Measurements from ENCODE around the gene PLXNA4. TPM values are rescaled to one million over a fixed set of nuclear protein-coding genes. Genes with fewer than 3 reads are reported as not detected.
"Not testable (repeated sequence)": the region's sequence is repeated elsewhere in the genome, so short reads cannot be mapped to it uniquely, and the experiment has no call there.

Gene PLXNA4
- total RNA-seq, 1 donor from 2014 or later, result 21.7 TPM

GRCh38 chr7:132603220-132603833, 27.1 kb upstream of the PLXNA4 start:
- no peak overlapping the region for H3K27ac Mint-ChIP-seq (ENCODE audit: unreplicated experiment)
- no peak for TF ChIP-seq CTCF (conservative IDR thresholded peaks at IDR 0.05)
- no peak overlapping the region for H3K4me3 Mint-ChIP-seq
- no peaks in the 10 kb centered on the region for H3K36me3 Mint-ChIP-seq (ENCODE audit: low read depth)
- H3K4me1 Mint-ChIP-seq, result no peaks in the 10 kb centered on the region
- no peak for DNase-seq (ENCODE audit: low read depth, low spot score)
- no peaks in the 10 kb centered on the region for H3K9me3 Mint-ChIP-seq
- H3K27me3 Mint-ChIP-seq (ENCODE audit: low read depth), result no peaks in the 10 kb centered on the region

- Mint-ChIP-seq H3K9me3 (no peaks in the 10 kb centered on the region), H3K27ac (ENCODE audit: unreplicated experiment) (no peak overlapping the region), H3K4me1 (no peaks in the 10 kb centered on the region), H3K27me3 (ENCODE audit: low read depth) (no peaks in the 10 kb centered on the region), H3K4me3 (no peak overlapping the region), H3K36me3 (ENCODE audit: low read depth) (no peaks in the 10 kb centered on the region)
- no peak for DNase-seq (ENCODE audit: low read depth, low spot score)
- TF ChIP-seq CTCF (conservative IDR thresholded peaks at IDR 0.05), result no peak
Observed at GRCh38 chr7:132601783-132602182, 25.5 kb upstream of the PLXNA4 start.

GRCh38 chr7:132596588-132596987, 20.3 kb upstream of the PLXNA4 start:
- DNase-seq (ENCODE audit: low read depth, low spot score), result no peak
- Mint-ChIP-seq H3K27ac (ENCODE audit: unreplicated experiment) (no peak overlapping the region), H3K27me3 (ENCODE audit: low read depth) (no peaks in the 10 kb centered on the region), H3K9me3 (no peaks in the 10 kb centered on the region), H3K36me3 (ENCODE audit: low read depth) (no peaks in the 10 kb centered on the region), H3K4me3 (no peak overlapping the region), H3K4me1 (peaks cover 11% of the 10 kb centered on the region)
- no peak for TF ChIP-seq CTCF (conservative IDR thresholded peaks at IDR 0.05)

- not testable (repeated sequence) for H3K27me3 Mint-ChIP-seq (ENCODE audit: low read depth); H3K4me3 Mint-ChIP-seq; H3K9me3 Mint-ChIP-seq; H3K36me3 Mint-ChIP-seq (ENCODE audit: low read depth); DNase-seq (ENCODE audit: low read depth, low spot score); H3K27ac Mint-ChIP-seq (ENCODE audit: unreplicated experiment)
- peaks cover 19% of the 10 kb centered on the region for H3K4me1 Mint-ChIP-seq
Observed at GRCh38 chr7:132594741-132595140, 18.5 kb upstream of the PLXNA4 start.

GRCh38 chr7:132592936-132593335, 16.7 kb upstream of the PLXNA4 start:
- no peak overlapping the region for H3K27ac Mint-ChIP-seq (ENCODE audit: unreplicated experiment)
- H3K9me3 Mint-ChIP-seq, result peaks cover 2% of the 10 kb centered on the region
- H3K4me1 Mint-ChIP-seq, result peaks cover 21% of the 10 kb centered on the region
- DNase-seq (ENCODE audit: low read depth, low spot score), result no peak
- TF ChIP-seq CTCF (conservative IDR thresholded peaks at IDR 0.05), result no peak
- H3K4me3 Mint-ChIP-seq, result no peak overlapping the region
- H3K27me3 Mint-ChIP-seq (ENCODE audit: low read depth), result peaks cover 3% of the 10 kb centered on the region
- H3K36me3 Mint-ChIP-seq (ENCODE audit: low read depth), result no peaks in the 10 kb centered on the region

- H3K4me1 Mint-ChIP-seq, result peaks cover 21% of the 10 kb centered on the region
- DNase-seq (ENCODE audit: low read depth, low spot score), result no peak
- peaks cover 5% of the 10 kb centered on the region for H3K27me3 Mint-ChIP-seq (ENCODE audit: low read depth)
- H3K27ac Mint-ChIP-seq (ENCODE audit: unreplicated experiment), result no peak overlapping the region
- no peak overlapping the region for H3K4me3 Mint-ChIP-seq
- peaks cover 2% of the 10 kb centered on the region for H3K9me3 Mint-ChIP-seq
- H3K36me3 Mint-ChIP-seq (ENCODE audit: low read depth), result no peaks in the 10 kb centered on the region
- no peak for TF ChIP-seq CTCF (conservative IDR thresholded peaks at IDR 0.05)
Observed at GRCh38 chr7:132592231-132592920, 16.1 kb upstream of the PLXNA4 start.
